Activated naive CD4-positive, alpha-beta T cell treated with anti-CD3 and anti-CD28 coated beads, Interleukin-2, amount 50 U/mL, for 24 hours (primary cell): ENCODE measurements around the gene KLHDC8A.
"Not testable (repeated sequence)": the region's sequence is repeated elsewhere in the genome, so short reads cannot be mapped to it uniquely, and the experiment has no call there.

Source experiments
- H3K27ac Mint-ChIP-seq: one replicate; pipeline ENCODE4 v1.8.0; 2021; ENCODE audit warnings: mild to moderate bottlenecking, mixed read lengths
- H3K27me3 Mint-ChIP-seq: one replicate; pipeline ENCODE4 v1.8.0; 2021; ENCODE audit warnings: mixed read lengths
- H3K36me3 Mint-ChIP-seq: one replicate; pipeline ENCODE4 v1.8.0; 2021; ENCODE audit warnings: mixed read lengths
- H3K4me1 Mint-ChIP-seq: one replicate; pipeline ENCODE4 v1.8.0; 2021; ENCODE audit warnings: mixed read lengths
- H3K4me3 Mint-ChIP-seq: one replicate; pipeline ENCODE4 v1.8.0; 2021; ENCODE audit warnings: mild to moderate bottlenecking, mixed read lengths
- H3K9me3 Mint-ChIP-seq: one replicate; pipeline ENCODE4 v1.8.0; 2021; ENCODE audit warnings: mixed read lengths

Gene KLHDC8A

GRCh38 chr1:205356440-205357139 lies at the start of gene KLHDC8A:
KLHDC8A (minus strand) TSS chr1:205356922; CDS start chr1:205343604, 13,318 bp downstream.
- no peak within 1 kb of the TSS for H3K4me3 Mint-ChIP-seq
- no peaks in the 10 kb centered on the region for H3K9me3 Mint-ChIP-seq
- peaks cover 7% of the 10 kb centered on the region for H3K27me3 Mint-ChIP-seq
- H3K4me1 Mint-ChIP-seq, result no peaks in the 10 kb centered on the region
- H3K27ac Mint-ChIP-seq, result no peak within 1 kb of the TSS
- H3K36me3 Mint-ChIP-seq, result no peaks in the 10 kb centered on the region

GRCh38 chr1:205406252-205406651 lies 49.5 kb upstream of the KLHDC8A start:
- H3K4me1 Mint-ChIP-seq, H3K36me3 Mint-ChIP-seq, H3K27ac Mint-ChIP-seq, H3K9me3 Mint-ChIP-seq, H3K27me3 Mint-ChIP-seq, H3K4me3 Mint-ChIP-seq: not testable (repeated sequence)

GRCh38 chr1:205404484-205404883 lies 47.8 kb upstream of the KLHDC8A start:
- not testable (repeated sequence) for H3K4me3 Mint-ChIP-seq, H3K4me1 Mint-ChIP-seq, H3K27ac Mint-ChIP-seq, H3K36me3 Mint-ChIP-seq, H3K27me3 Mint-ChIP-seq, H3K9me3 Mint-ChIP-seq

GRCh38 chr1:205398586-205398985 lies 41.9 kb upstream of the KLHDC8A start:
- Mint-ChIP-seq H3K27ac (no peak overlapping the region), H3K4me1 (peaks cover 5% of the 10 kb centered on the region), H3K36me3 (no peaks in the 10 kb centered on the region), H3K27me3 (peaks cover 3% of the 10 kb centered on the region), H3K9me3 (no peaks in the 10 kb centered on the region), H3K4me3 (no peak overlapping the region)

GRCh38 chr1:205396967-205397616 lies 40.4 kb upstream of the KLHDC8A start:
- Mint-ChIP-seq H3K36me3 (no peaks in the 10 kb centered on the region), H3K9me3 (no peaks in the 10 kb centered on the region), H3K27ac (no peak overlapping the region), H3K4me3 (no peak overlapping the region), H3K4me1 (peaks cover 5% of the 10 kb centered on the region), H3K27me3 (peaks cover 7% of the 10 kb centered on the region)

GRCh38 chr1:205395616-205396015 lies 38.9 kb upstream of the KLHDC8A start:
- Mint-ChIP-seq H3K4me3 (no peak overlapping the region), H3K9me3 (no peaks in the 10 kb centered on the region), H3K4me1 (peaks cover 5% of the 10 kb centered on the region)

GRCh38 chr1:205392650-205393049 lies 35.9 kb upstream of the KLHDC8A start:
- Mint-ChIP-seq H3K36me3 (no peaks in the 10 kb centered on the region), H3K27ac (no peak overlapping the region), H3K4me3 (no peak overlapping the region), H3K9me3 (no peaks in the 10 kb centered on the region), H3K4me1 (peaks cover 5% of the 10 kb centered on the region), H3K27me3 (peaks cover 11% of the 10 kb centered on the region)

More at GRCh38 chr1:205395616-205396015, 38.9 kb upstream of the KLHDC8A start:
- Mint-ChIP-seq H3K27ac (no peak overlapping the region), H3K27me3 (peaks cover 9% of the 10 kb centered on the region), H3K36me3 (no peaks in the 10 kb centered on the region)

GRCh38 chr1:205391386-205391785 lies 34.7 kb upstream of the KLHDC8A start:
- Mint-ChIP-seq H3K27ac (no peak overlapping the region), H3K27me3 (peaks cover 11% of the 10 kb centered on the region), H3K4me1 (peaks cover under 1% of the 10 kb centered on the region), H3K9me3 (no peaks in the 10 kb centered on the region), H3K36me3 (no peaks in the 10 kb centered on the region), H3K4me3 (no peak overlapping the region)

- Mint-ChIP-seq H3K4me1 (no peaks in the 10 kb centered on the region), H3K27me3 (peaks cover 8% of the 10 kb centered on the region), H3K4me3 (no peak overlapping the region), H3K9me3 (no peaks in the 10 kb centered on the region), H3K36me3 (no peaks in the 10 kb centered on the region), H3K27ac (no peak overlapping the region)
Measured at GRCh38 chr1:205387845-205388244, 31.1 kb upstream of the KLHDC8A start.

GRCh38 chr1:205382990-205383389 lies 26.3 kb upstream of the KLHDC8A start:
- not testable (repeated sequence) for H3K36me3 Mint-ChIP-seq, H3K4me1 Mint-ChIP-seq, H3K27ac Mint-ChIP-seq, H3K27me3 Mint-ChIP-seq, H3K9me3 Mint-ChIP-seq, H3K4me3 Mint-ChIP-seq

- Mint-ChIP-seq H3K4me1 (no peaks in the 10 kb centered on the region), H3K4me3 (no peak overlapping the region), H3K27me3 (peaks cover 2% of the 10 kb centered on the region), H3K27ac (no peak overlapping the region), H3K36me3 (no peaks in the 10 kb centered on the region), H3K9me3 (no peaks in the 10 kb centered on the region)
Measured at GRCh38 chr1:205382561-205382960, 25.8 kb upstream of the KLHDC8A start.

GRCh38 chr1:205381305-205381704 lies 24.6 kb upstream of the KLHDC8A start:
- no peak overlapping the region for H3K27ac Mint-ChIP-seq
- H3K4me3 Mint-ChIP-seq, result no peak overlapping the region
- no peaks in the 10 kb centered on the region for H3K36me3 Mint-ChIP-seq
- no peaks in the 10 kb centered on the region for H3K9me3 Mint-ChIP-seq
- H3K27me3 Mint-ChIP-seq, result peaks cover 2% of the 10 kb centered on the region
- H3K4me1 Mint-ChIP-seq, result no peaks in the 10 kb centered on the region

- Mint-ChIP-seq H3K36me3 (no peaks in the 10 kb centered on the region), H3K27ac (no peak overlapping the region), H3K4me1 (peaks cover under 1% of the 10 kb centered on the region), H3K9me3 (no peaks in the 10 kb centered on the region), H3K4me3 (no peak overlapping the region), H3K27me3 (peaks cover 2% of the 10 kb centered on the region)
Measured at GRCh38 chr1:205380882-205381281, 24.2 kb upstream of the KLHDC8A start.

- no peak overlapping the region for H3K4me3 Mint-ChIP-seq
- H3K27ac Mint-ChIP-seq, result no peak overlapping the region
- H3K36me3 Mint-ChIP-seq, result no peaks in the 10 kb centered on the region
- peaks cover 12% of the 10 kb centered on the region for H3K4me1 Mint-ChIP-seq
- peaks cover 2% of the 10 kb centered on the region for H3K27me3 Mint-ChIP-seq
- no peaks in the 10 kb centered on the region for H3K9me3 Mint-ChIP-seq
Measured at GRCh38 chr1:205379056-205379455, 22.3 kb upstream of the KLHDC8A start.

- Mint-ChIP-seq H3K4me3 (no peak overlapping the region), H3K27ac (no peak overlapping the region), H3K36me3 (no peaks in the 10 kb centered on the region), H3K27me3 (peaks cover 2% of the 10 kb centered on the region), H3K9me3 (no peaks in the 10 kb centered on the region), H3K4me1 (peaks cover 20% of the 10 kb centered on the region)
Measured at GRCh38 chr1:205377355-205377754, 20.6 kb upstream of the KLHDC8A start.

GRCh38 chr1:205376739-205377138 lies 20.0 kb upstream of the KLHDC8A start:
- Mint-ChIP-seq H3K27ac (no peak overlapping the region), H3K27me3 (peaks cover 2% of the 10 kb centered on the region), H3K9me3 (no peaks in the 10 kb centered on the region), H3K36me3 (no peaks in the 10 kb centered on the region), H3K4me3 (no peak overlapping the region), H3K4me1 (peaks cover 20% of the 10 kb centered on the region)
